Neural cell (in vitro differentiated cells): Measurements from ENCODE around the gene AGBL1. TPM values are rescaled to one million over a fixed set of nuclear protein-coding genes. Genes with fewer than 3 reads are reported as not detected.

Experiments
- H2AFZ ChIP-seq: fragments of 200-600, 300-800 bp; sonication (generic), shearing (Covaris generic); 2 replicates; pipeline ENCODE4 v1.6.0; 2014; ENCODE audit warnings: low read depth, mild to moderate bottlenecking, antibody characterized with exemption, low read length, moderate library complexity
- H3F3A ChIP-seq: fragments of 200-600 bp; shearing (Covaris generic); 2 replicates; pipeline ENCODE4 v1.6.1; 2016; ENCODE audit warnings: mild to moderate bottlenecking, moderate library complexity, mixed read lengths, antibody characterized with exemption, low read length; ENCODE audit not compliant: insufficient read depth, poor library complexity, severe bottlenecking
- H3K27ac ChIP-seq: fragments of 200-600, 300-800 bp; sonication (generic), shearing (Covaris generic); 2 replicates; pipeline ENCODE4 v1.5.1; 2014; ENCODE audit warnings: mild to moderate bottlenecking, low read length, moderate library complexity
- H3K27me3 ChIP-seq: fragments of 300-800, 200-600 bp; sonication (generic), shearing (Covaris generic); 2 replicates; pipeline ENCODE4 v1.6.0; 2014; ENCODE audit warnings: mild to moderate bottlenecking, low read depth, low read length, moderate library complexity; ENCODE audit not compliant: insufficient read depth
- H3K36me3 ChIP-seq: fragments of 300-800, 200-600 bp; sonication (generic), shearing (Covaris generic); 2 replicates; pipeline ENCODE4 v1.5.1; 2014; ENCODE audit warnings: mild to moderate bottlenecking, antibody characterized with exemption, low read length, moderate library complexity; ENCODE audit not compliant: insufficient read depth
- H3K4me2 ChIP-seq: fragments of 300-800, 200-600 bp; sonication (generic), shearing (Covaris generic); 2 replicates; pipeline ENCODE4 v1.6.0; 2014; ENCODE audit warnings: mild to moderate bottlenecking, low read length
- H3K4me3 ChIP-seq: fragments of 300-800, 200-600 bp; sonication (generic), shearing (Covaris generic); 2 replicates; pipeline ENCODE4 v1.5.1; 2014; ENCODE audit warnings: mild to moderate bottlenecking, low read length, moderate library complexity
- H3K79me2 ChIP-seq: fragments of 200-600 bp; shearing (Covaris generic); replicated peaks from 2 replicates; pipeline ENCODE4 v1.6.0; 2014; ENCODE audit warnings: mild to moderate bottlenecking, low read length, moderate library complexity; ENCODE audit not compliant: insufficient read depth
- H3K9ac ChIP-seq: fragments of 300-800, 200-600 bp; sonication (generic), shearing (Covaris generic); 2 replicates; pipeline ENCODE4 v1.6.1; 2016; ENCODE audit warnings: mild to moderate bottlenecking, low read length, mixed read lengths
- H3K9me2 ChIP-seq: fragments of 200-600 bp; shearing (Covaris generic); 2 replicates; pipeline ENCODE4 v1.6.1; 2016; ENCODE audit warnings: mild to moderate bottlenecking, low read length, mixed read lengths; ENCODE audit not compliant: insufficient read depth
- H3K9me3 ChIP-seq: fragments of 200-600, 300-800 bp; sonication (generic), shearing (Covaris generic); 2 replicates; pipeline ENCODE4 v1.6.1; 2016; ENCODE audit warnings: mild to moderate bottlenecking, mixed run types, low read length, moderate library complexity, mixed read lengths
- H4K20me1 ChIP-seq: fragments of 200-600 bp; shearing (Covaris generic); 2 replicates; pipeline ENCODE4 v1.6.1; 2016; ENCODE audit warnings: mild to moderate bottlenecking, mixed run types; ENCODE audit not compliant: insufficient read depth
- CTCF ChIP-seq: fragments of 450-650 bp; IDR thresholded peaks from 2 replicates; pipeline ENCODE4 v1.5.1; 2014; ENCODE audit warnings: antibody characterized with exemption, mild to moderate bottlenecking, moderate library complexity; ENCODE audit not compliant: poor library complexity, severe bottlenecking
- EP300 ChIP-seq: fragments of 450-650 bp; conservative IDR thresholded peaks from 2 replicates; pipeline ENCODE4 v1.6.1; 2014; ENCODE audit warnings: antibody characterized with exemption, mild to moderate bottlenecking, moderate library complexity; ENCODE audit not compliant: poor library complexity, severe bottlenecking
- EZH2 ChIP-seq: fragments of 200-600, 300-800 bp; shearing (Covaris generic), sonication (generic); IDR thresholded peaks from 2 replicates; pipeline ENCODE4 v1.6.1; 2014; ENCODE audit warnings: antibody characterized with exemption, low read length, borderline replicate concordance, mild to moderate bottlenecking; ENCODE audit not compliant: insufficient read depth, poor library complexity, severe bottlenecking
- MXI1 ChIP-seq: fragments of 450-650 bp; conservative IDR thresholded peaks from 2 replicates; pipeline ENCODE4 v1.6.1; 2014; ENCODE audit warnings: antibody characterized with exemption, mild to moderate bottlenecking; ENCODE audit not compliant: poor library complexity, severe bottlenecking
- POLR2AphosphoS5 ChIP-seq: IDR thresholded peaks from 2 replicates; pipeline ENCODE4 v1.6.1; 2012
- RAD21 ChIP-seq: fragments of 450-650 bp; conservative IDR thresholded peaks from 2 replicates; pipeline ENCODE4 v1.6.1; 2014; ENCODE audit warnings: antibody characterized with exemption, mild to moderate bottlenecking, moderate library complexity
- REST ChIP-seq: IDR thresholded peaks from 2 replicates; pipeline ENCODE4 v1.6.1; 2012; ENCODE audit warnings: borderline replicate concordance
- SMC3 ChIP-seq: fragments of 450-650 bp; conservative IDR thresholded peaks from 2 replicates; pipeline ENCODE4 v1.6.1; 2014; ENCODE audit warnings: antibody characterized with exemption, mild to moderate bottlenecking, moderate library complexity; ENCODE audit not compliant: poor library complexity
- TAF1 ChIP-seq: IDR thresholded peaks from 2 replicates; pipeline ENCODE4 v1.6.1; 2012; ENCODE audit warnings: low read depth
- polyA plus RNA-seq: library from polyadenylated mRNA; depleted of rRNA; stranded (reverse); fragments of >200 nt; gene quantifications from 2 replicates; pipeline ENCODE4 v1.2.3, GENCODE V29; 2014

Gene AGBL1
- polyA plus RNA-seq, 1 donor from 2014 or later, result 0.12 TPM

- Histone ChIP-seq H3F3A (no peaks in the 10 kb centered on the region), H3K27me3 (no peaks in the 10 kb centered on the region), H3K4me3 (no peak overlapping the region), H3K79me2 (no peaks in the 10 kb centered on the region), H3K36me3 (no peaks in the 10 kb centered on the region), H4K20me1 (no peaks in the 10 kb centered on the region), H3K9ac (no peak overlapping the region), H3K9me3 (no peaks in the 10 kb centered on the region), H3K9me2 (no peaks in the 10 kb centered on the region), H3K4me2 (no peak overlapping the region), H3K27ac (no peak overlapping the region), H2AFZ (no peak overlapping the region)
- TF ChIP-seq CTCF, result no peak
- TF ChIP-seq RAD21, result no peak
- TF ChIP-seq TAF1, result no peak
- no peak for TF ChIP-seq SMC3
- no peak for TF ChIP-seq EP300
- no peak for TF ChIP-seq EZH2
- TF ChIP-seq REST, result no peak
- TF ChIP-seq POLR2AphosphoS5, result no peak
- TF ChIP-seq MXI1, result no peak
Measured at GRCh38 chr15:86273309-86273708, 193.6 kb downstream of the AGBL1 start.

- TF ChIP-seq EP300 (no peak), REST (no peak), TAF1 (no peak), POLR2AphosphoS5 (no peak), RAD21 (no peak), CTCF (no peak), SMC3 (no peak), EZH2 (no peak), MXI1 (no peak)
- no peaks in the 10 kb centered on the region for H3K79me2 ChIP-seq
- H3K9me3 ChIP-seq, result no peaks in the 10 kb centered on the region
- no peaks in the 10 kb centered on the region for H4K20me1 ChIP-seq
- H3F3A ChIP-seq, result no peaks in the 10 kb centered on the region
- H3K27me3 ChIP-seq, result no peaks in the 10 kb centered on the region
- no peak overlapping the region for H3K27ac ChIP-seq
- H3K9ac ChIP-seq, result no peak overlapping the region
- no peak overlapping the region for H3K4me3 ChIP-seq
- H3K36me3 ChIP-seq, result no peaks in the 10 kb centered on the region
- H3K4me2 ChIP-seq, result no peak overlapping the region
- no peaks in the 10 kb centered on the region for H3K9me2 ChIP-seq
- no peak overlapping the region for H2AFZ ChIP-seq
Measured at GRCh38 chr15:86275361-86275760, 195.7 kb downstream of the AGBL1 start.
